ENCODE data around the gene BCKDHB.

BCKDHB gene

GRCh38 chr6:80145509-80145908 is 39.0 kb downstream of the BCKDHB start:
- no peaks in the 10 kb centered on the region for H3K27me3 ChIP-seq (ENCODE audit: control insufficient read depth in 1 of 2, insufficient read depth in 2 of 2, low read length in 2 of 2)
- H3K4me1 ChIP-seq (ENCODE audit: control insufficient read depth in 1 of 2, insufficient read depth in 2 of 2, low read length in 2 of 2) = peaks cover 13 to 20% of the 10 kb centered on the region in 2 donors
- no peak overlapping the region for H3K4me3 ChIP-seq (ENCODE audit: low read depth in 1 of 2, low read length in 2 of 2)
- no peak overlapping the region for H3K27ac ChIP-seq (ENCODE audit: low read depth, low read length)
- H3K9ac ChIP-seq (ENCODE audit: low read depth in 1 of 2, low read length in 2 of 2) = no peak overlapping the region
- no peaks in the 10 kb centered on the region for H3K36me3 ChIP-seq (ENCODE audit: control insufficient read depth in 1 of 2, insufficient read depth in 2 of 2, low read length in 2 of 2)
- H3K9me3 ChIP-seq (ENCODE audit: control insufficient read depth in 1 of 2, low read length in 2 of 2) = no peaks in the 10 kb centered on the region

- Histone ChIP-seq H3K4me3 (ENCODE audit: low read depth in 1 of 2, low read length in 2 of 2) (no peak overlapping the region), H3K9me3 (ENCODE audit: control insufficient read depth in 1 of 2, low read length in 2 of 2) (no peaks in the 10 kb centered on the region), H3K4me1 (ENCODE audit: control insufficient read depth in 1 of 2, insufficient read depth in 2 of 2, low read length in 2 of 2) (peaks cover 13 to 20% of the 10 kb centered on the region in 2 donors), H3K9ac (ENCODE audit: low read depth in 1 of 2, low read length in 2 of 2) (no peak overlapping the region), H3K27ac (ENCODE audit: low read depth, low read length) (no peak overlapping the region), H3K36me3 (ENCODE audit: control insufficient read depth in 1 of 2, insufficient read depth in 2 of 2, low read length in 2 of 2) (no peaks in the 10 kb centered on the region), H3K27me3 (ENCODE audit: control insufficient read depth in 1 of 2, insufficient read depth in 2 of 2, low read length in 2 of 2) (no peaks in the 10 kb centered on the region)
Measured at GRCh38 chr6:80145921-80146320, 39.5 kb downstream of the BCKDHB start.

- H3K9me3 ChIP-seq (ENCODE audit: control insufficient read depth in 1 of 2, low read length in 2 of 2) = no peaks in the 10 kb centered on the region
- H3K36me3 ChIP-seq (ENCODE audit: control insufficient read depth in 1 of 2, insufficient read depth in 2 of 2, low read length in 2 of 2) = no peaks in the 10 kb centered on the region
- H3K9ac ChIP-seq (ENCODE audit: low read depth in 1 of 2, low read length in 2 of 2) = no peak overlapping the region
- peaks cover 7 to 13% of the 10 kb centered on the region in 2 donors for H3K4me1 ChIP-seq (ENCODE audit: control insufficient read depth in 1 of 2, insufficient read depth in 2 of 2, low read length in 2 of 2)
- H3K4me3 ChIP-seq (ENCODE audit: low read depth in 1 of 2, low read length in 2 of 2) = no peak overlapping the region
- no peak overlapping the region for H3K27ac ChIP-seq (ENCODE audit: low read depth, low read length)
- no peaks in the 10 kb centered on the region for H3K27me3 ChIP-seq (ENCODE audit: control insufficient read depth in 1 of 2, insufficient read depth in 2 of 2, low read length in 2 of 2)
Measured at GRCh38 chr6:80148220-80148619, 41.7 kb downstream of the BCKDHB start.

GRCh38 chr6:80151635-80152034 is 45.2 kb downstream of the BCKDHB start:
- H3K27me3 ChIP-seq (ENCODE audit: control insufficient read depth in 1 of 2, insufficient read depth in 2 of 2, low read length in 2 of 2) = no peaks in the 10 kb centered on the region
- H3K36me3 ChIP-seq (ENCODE audit: control insufficient read depth in 1 of 2, insufficient read depth in 2 of 2, low read length in 2 of 2) = no peaks in the 10 kb centered on the region
- H3K4me3 ChIP-seq (ENCODE audit: low read depth in 1 of 2, low read length in 2 of 2) = no peak overlapping the region
- no peak overlapping the region for H3K27ac ChIP-seq (ENCODE audit: low read depth, low read length)
- no peaks in the 10 kb centered on the region for H3K4me1 ChIP-seq (ENCODE audit: control insufficient read depth in 1 of 2, insufficient read depth in 2 of 2, low read length in 2 of 2)
- no peaks in the 10 kb centered on the region for H3K9me3 ChIP-seq (ENCODE audit: control insufficient read depth in 1 of 2, low read length in 2 of 2)
- H3K9ac ChIP-seq (ENCODE audit: low read depth in 1 of 2, low read length in 2 of 2) = no peak overlapping the region

GRCh38 chr6:80154160-80154559 is 47.7 kb downstream of the BCKDHB start:
- Histone ChIP-seq H3K9me3 (ENCODE audit: control insufficient read depth in 1 of 2, low read length in 2 of 2) (no peaks in the 10 kb centered on the region), H3K27ac (ENCODE audit: low read depth, low read length) (no peak overlapping the region), H3K9ac (ENCODE audit: low read depth in 1 of 2, low read length in 2 of 2) (no peak overlapping the region), H3K4me1 (ENCODE audit: control insufficient read depth in 1 of 2, insufficient read depth in 2 of 2, low read length in 2 of 2) (no peaks in the 10 kb centered on the region), H3K36me3 (ENCODE audit: control insufficient read depth in 1 of 2, insufficient read depth in 2 of 2, low read length in 2 of 2) (no peaks in the 10 kb centered on the region), H3K27me3 (ENCODE audit: control insufficient read depth in 1 of 2, insufficient read depth in 2 of 2, low read length in 2 of 2) (no peaks in the 10 kb centered on the region), H3K4me3 (ENCODE audit: low read depth in 1 of 2, low read length in 2 of 2) (no peak overlapping the region)

GRCh38 chr6:80156221-80156620 is 49.8 kb downstream of the BCKDHB start:
- Histone ChIP-seq H3K27ac (ENCODE audit: low read depth, low read length) (no peak overlapping the region), H3K36me3 (ENCODE audit: control insufficient read depth in 1 of 2, insufficient read depth in 2 of 2, low read length in 2 of 2) (no peaks in the 10 kb centered on the region), H3K4me1 (ENCODE audit: control insufficient read depth in 1 of 2, insufficient read depth in 2 of 2, low read length in 2 of 2) (no peaks in the 10 kb centered on the region), H3K27me3 (ENCODE audit: control insufficient read depth in 1 of 2, insufficient read depth in 2 of 2, low read length in 2 of 2) (no peaks in the 10 kb centered on the region), H3K9ac (ENCODE audit: low read depth in 1 of 2, low read length in 2 of 2) (no peak overlapping the region), H3K4me3 (ENCODE audit: low read depth in 1 of 2, low read length in 2 of 2) (no peak overlapping the region), H3K9me3 (ENCODE audit: control insufficient read depth in 1 of 2, low read length in 2 of 2) (no peaks in the 10 kb centered on the region)

- Histone ChIP-seq H3K36me3 (ENCODE audit: control insufficient read depth in 1 of 2, insufficient read depth in 2 of 2, low read length in 2 of 2) (no peaks in the 10 kb centered on the region), H3K4me1 (ENCODE audit: control insufficient read depth in 1 of 2, insufficient read depth in 2 of 2, low read length in 2 of 2) (peaks cover 0 to 3% of the 10 kb centered on the region in 2 donors), H3K27ac (ENCODE audit: low read depth, low read length) (no peak overlapping the region), H3K9ac (ENCODE audit: low read depth in 1 of 2, low read length in 2 of 2) (no peak overlapping the region), H3K27me3 (ENCODE audit: control insufficient read depth in 1 of 2, insufficient read depth in 2 of 2, low read length in 2 of 2) (no peaks in the 10 kb centered on the region), H3K9me3 (ENCODE audit: control insufficient read depth in 1 of 2, low read length in 2 of 2) (no peaks in the 10 kb centered on the region), H3K4me3 (ENCODE audit: low read depth in 1 of 2, low read length in 2 of 2) (no peak overlapping the region)
Measured at GRCh38 chr6:80158478-80158989, 52.1 kb downstream of the BCKDHB start.

GRCh38 chr6:80161434-80161833 is 55.0 kb downstream of the BCKDHB start:
- no peaks in the 10 kb centered on the region for H3K36me3 ChIP-seq (ENCODE audit: control insufficient read depth in 1 of 2, insufficient read depth in 2 of 2, low read length in 2 of 2)
- H3K9ac ChIP-seq (ENCODE audit: low read depth in 1 of 2, low read length in 2 of 2) = no peak overlapping the region
- no peaks in the 10 kb centered on the region for H3K9me3 ChIP-seq (ENCODE audit: control insufficient read depth in 1 of 2, low read length in 2 of 2)
- no peak overlapping the region for H3K4me3 ChIP-seq (ENCODE audit: low read depth in 1 of 2, low read length in 2 of 2)
- H3K4me1 ChIP-seq (ENCODE audit: control insufficient read depth in 1 of 2, insufficient read depth in 2 of 2, low read length in 2 of 2) = peaks cover 0 to 10% of the 10 kb centered on the region in 2 donors
- H3K27me3 ChIP-seq (ENCODE audit: control insufficient read depth in 1 of 2, insufficient read depth in 2 of 2, low read length in 2 of 2) = no peaks in the 10 kb centered on the region
- no peak overlapping the region for H3K27ac ChIP-seq (ENCODE audit: low read depth, low read length)

GRCh38 chr6:80163754-80164187 is 57.3 kb downstream of the BCKDHB start:
- H3K4me3 ChIP-seq (ENCODE audit: low read depth in 1 of 2, low read length in 2 of 2) = no peak overlapping the region
- H3K27ac ChIP-seq (ENCODE audit: low read depth, low read length) = no peak overlapping the region
- H3K9ac ChIP-seq (ENCODE audit: low read depth in 1 of 2, low read length in 2 of 2) = no peak overlapping the region
- peaks cover 0 to 10% of the 10 kb centered on the region in 2 donors for H3K4me1 ChIP-seq (ENCODE audit: control insufficient read depth in 1 of 2, insufficient read depth in 2 of 2, low read length in 2 of 2)
- H3K27me3 ChIP-seq (ENCODE audit: control insufficient read depth in 1 of 2, insufficient read depth in 2 of 2, low read length in 2 of 2) = no peaks in the 10 kb centered on the region
- no peaks in the 10 kb centered on the region for H3K9me3 ChIP-seq (ENCODE audit: control insufficient read depth in 1 of 2, low read length in 2 of 2)
- no peaks in the 10 kb centered on the region for H3K36me3 ChIP-seq (ENCODE audit: control insufficient read depth in 1 of 2, insufficient read depth in 2 of 2, low read length in 2 of 2)

GRCh38 chr6:80165143-80165542 is 58.7 kb downstream of the BCKDHB start:
- Histone ChIP-seq H3K9ac (ENCODE audit: low read depth in 1 of 2, low read length in 2 of 2) (no peak overlapping the region), H3K27ac (ENCODE audit: low read depth, low read length) (no peak overlapping the region), H3K27me3 (ENCODE audit: control insufficient read depth in 1 of 2, insufficient read depth in 2 of 2, low read length in 2 of 2) (no peaks in the 10 kb centered on the region), H3K4me3 (ENCODE audit: low read depth in 1 of 2, low read length in 2 of 2) (no peak overlapping the region), H3K4me1 (ENCODE audit: control insufficient read depth in 1 of 2, insufficient read depth in 2 of 2, low read length in 2 of 2) (peaks cover 0 to 10% of the 10 kb centered on the region in 2 donors), H3K36me3 (ENCODE audit: control insufficient read depth in 1 of 2, insufficient read depth in 2 of 2, low read length in 2 of 2) (no peaks in the 10 kb centered on the region), H3K9me3 (ENCODE audit: control insufficient read depth in 1 of 2, low read length in 2 of 2) (no peaks in the 10 kb centered on the region)

- Histone ChIP-seq H3K9ac (ENCODE audit: low read depth in 1 of 2, low read length in 2 of 2) (no peak overlapping the region), H3K27me3 (ENCODE audit: control insufficient read depth in 1 of 2, insufficient read depth in 2 of 2, low read length in 2 of 2) (no peaks in the 10 kb centered on the region), H3K4me1 (ENCODE audit: control insufficient read depth in 1 of 2, insufficient read depth in 2 of 2, low read length in 2 of 2) (peaks cover 0 to 10% of the 10 kb centered on the region in 2 donors), H3K9me3 (ENCODE audit: control insufficient read depth in 1 of 2, low read length in 2 of 2) (no peaks in the 10 kb centered on the region), H3K36me3 (ENCODE audit: control insufficient read depth in 1 of 2, insufficient read depth in 2 of 2, low read length in 2 of 2) (no peaks in the 10 kb centered on the region), H3K4me3 (ENCODE audit: low read depth in 1 of 2, low read length in 2 of 2) (no peak overlapping the region), H3K27ac (ENCODE audit: low read depth, low read length) (no peak overlapping the region)
Measured at GRCh38 chr6:80165819-80166218, 59.3 kb downstream of the BCKDHB start.
